Occipital lobe (tissue), 2 donors: Measurements from ENCODE around the gene CYP51A1. TPM values are rescaled to one million over a fixed set of nuclear protein-coding genes. Genes with fewer than 3 reads are reported as not detected.
"Not testable (repeated sequence)": the region's sequence is repeated elsewhere in the genome, so short reads cannot be mapped to it uniquely, and the experiment has no call there.

Experiments used
- DNase-seq: peaks from one replicate; lab custom pipeline; 2025; lab: John Stamatoyannopoulos, UW
- total RNA-seq: library from RNA; depleted of rRNA; stranded (reverse); fragments of >200 nt; gene quantifications from one replicate; pipeline ENCODE4 v1.2.3, GENCODE V29; 2014

CYP51A1 gene
- 345 TPM for total RNA-seq

- peak; percentile 89 for DNase-seq
Observed at GRCh38 chr7:92134271-92135051, at the start of gene CYP51A1. Gene CYP51A1, minus strand, starts transcription at chr7:92134477. Its CDS starts 113 bp downstream, at chr7:92134364.

GRCh38 chr7:92178928-92179924, 44.9 kb upstream of the CYP51A1 start, which contains the start of gene LRRD1:
Gene LRRD1, minus strand, starts transcription at chr7:92179142. Its CDS starts 13,940 bp downstream, at chr7:92165202.
- peak; percentile 77 for DNase-seq

- DNase-seq, result no peak
Observed at GRCh38 chr7:92177362-92177761, 43.1 kb upstream of the CYP51A1 start.

GRCh38 chr7:92169529-92169928, 35.3 kb upstream of the CYP51A1 start:
- not testable (repeated sequence) for DNase-seq

- DNase-seq, result no peak
Observed at GRCh38 chr7:92161271-92161670, 27.0 kb upstream of the CYP51A1 start.

GRCh38 chr7:92158660-92159575, 24.6 kb upstream of the CYP51A1 start:
- DNase-seq, result no peak

GRCh38 chr7:92156990-92157389, 22.7 kb upstream of the CYP51A1 start:
- no peak for DNase-seq

- no peak for DNase-seq
Observed at GRCh38 chr7:92155108-92155739, 20.9 kb upstream of the CYP51A1 start.

GRCh38 chr7:92150450-92151017, 16.3 kb upstream of the CYP51A1 start:
- DNase-seq, result no peak

- no peak for DNase-seq
Observed at GRCh38 chr7:92149736-92150239, 15.5 kb upstream of the CYP51A1 start.

GRCh38 chr7:92143192-92143880, 9.1 kb upstream of the CYP51A1 start:
- DNase-seq, result not testable (repeated sequence)

GRCh38 chr7:92142791-92143190, 8.5 kb upstream of the CYP51A1 start:
- not testable (repeated sequence) for DNase-seq

GRCh38 chr7:92141161-92141560, 6.9 kb upstream of the CYP51A1 start:
- no peak for DNase-seq

GRCh38 chr7:92137557-92137956, 3.3 kb upstream of the CYP51A1 start:
- DNase-seq, result no peak

GRCh38 chr7:92135052-92135889, 994 bp upstream of the CYP51A1 start:
- peak; percentile 34 for DNase-seq

- DNase-seq, result peak; percentile 72
Observed at GRCh38 chr7:92133737-92134270, 473 bp downstream of the CYP51A1 start.

- no peak for DNase-seq
Observed at GRCh38 chr7:92133133-92133736, 1.0 kb downstream of the CYP51A1 start.
